Measurements from ENCODE around the gene SLC6A3.

The SLC6A3 gene

GRCh38 chr5:1444361-1445189, 665 bp downstream of the SLC6A3 start:
- no peak overlapping the region for H3K27ac ChIP-seq
- H3K4me3 ChIP-seq: no peak overlapping the region

- no peak overlapping the region for H3K27ac ChIP-seq
- no peak overlapping the region for H3K4me3 ChIP-seq
These were observed 1.3 kb downstream of the SLC6A3 start for GRCh38 chr5:1443991-1444360.

- no peak overlapping the region for H3K4me3 ChIP-seq
These were observed 2.1 kb downstream of the SLC6A3 start for GRCh38 chr5:1443171-1443570.

GRCh38 chr5:1442222-1443145, 2.8 kb downstream of the SLC6A3 start:
- Histone ChIP-seq H3K4me3 (no peak overlapping the region), H3K27ac (no peak overlapping the region)

More at GRCh38 chr5:1443171-1443570, 2.1 kb downstream of the SLC6A3 start:
- no peak overlapping the region for H3K27ac ChIP-seq

GRCh38 chr5:1441166-1441865, 3.9 kb downstream of the SLC6A3 start:
- no peak overlapping the region for H3K4me3 ChIP-seq
- no peak overlapping the region for H3K27ac ChIP-seq

- Histone ChIP-seq H3K27ac (no peak overlapping the region), H3K4me3 (no peak overlapping the region)
These were observed 5.1 kb downstream of the SLC6A3 start for GRCh38 chr5:1440098-1440493.

- no peak overlapping the region for H3K4me3 ChIP-seq
- H3K27ac ChIP-seq: no peak overlapping the region
These were observed 5.7 kb downstream of the SLC6A3 start for GRCh38 chr5:1439388-1440097.

GRCh38 chr5:1438871-1439270, 6.4 kb downstream of the SLC6A3 start:
- H3K27ac ChIP-seq: no peak overlapping the region
- no peak overlapping the region for H3K4me3 ChIP-seq

- no peak overlapping the region for H3K4me3 ChIP-seq
- H3K27ac ChIP-seq: no peak overlapping the region
These were observed 7.2 kb downstream of the SLC6A3 start for GRCh38 chr5:1437876-1438559.

GRCh38 chr5:1437226-1437829, 7.9 kb downstream of the SLC6A3 start:
- Histone ChIP-seq H3K4me3 (no peak overlapping the region), H3K27ac (no peak overlapping the region)

GRCh38 chr5:1436681-1437080, 8.6 kb downstream of the SLC6A3 start:
- no peak overlapping the region for H3K4me3 ChIP-seq
- no peak overlapping the region for H3K27ac ChIP-seq

- no peak overlapping the region for H3K4me3 ChIP-seq
- H3K27ac ChIP-seq: no peak overlapping the region
These were observed 9.2 kb downstream of the SLC6A3 start for GRCh38 chr5:1436036-1436435.

- H3K27ac ChIP-seq: no peak overlapping the region
- H3K4me3 ChIP-seq: no peak overlapping the region
These were observed 9.9 kb downstream of the SLC6A3 start for GRCh38 chr5:1435369-1435768.

GRCh38 chr5:1432296-1432695, 12.9 kb downstream of the SLC6A3 start:
- H3K27ac ChIP-seq: no peak overlapping the region
- H3K4me3 ChIP-seq: no peak overlapping the region

GRCh38 chr5:1431896-1432295, 13.3 kb downstream of the SLC6A3 start:
- no peak overlapping the region for H3K4me3 ChIP-seq
- H3K27ac ChIP-seq: no peak overlapping the region

- Histone ChIP-seq H3K27ac (no peak overlapping the region), H3K4me3 (no peak overlapping the region)
These were observed 14.0 kb downstream of the SLC6A3 start for GRCh38 chr5:1431021-1431811.

- no peak overlapping the region for H3K4me3 ChIP-seq
- H3K27ac ChIP-seq: no peak overlapping the region
These were observed 15.0 kb downstream of the SLC6A3 start for GRCh38 chr5:1430121-1430795.

Measured in skin epidermis (tissue), 12 donors.